Body of pancreas (tissue), 4 donors: Measurements from ENCODE around the gene OTUB2.

Experiments used
- POLR2A ChIP-seq, 3 donors: fragments of 450-650 bp; IDR thresholded peaks; one replicate each; pipeline ENCODE4 v1.6.1; 2016; ENCODE audit warnings: antibody characterized with exemption in 3 of 3, mild to moderate bottlenecking in 2 of 3
- TF ChIP-seq, protein P1 (sequence below), 7 experiments: fragments of 450-650 bp in 4 of 7; fragments of 200-600 bp in 3 of 7; sonication (generic) in 3 of 7; IDR thresholded peaks; one replicate each; pipeline ENCODE4 v1.5.1; 2016 to 2019; ENCODE audit warnings: antibody characterized with exemption in 7 of 7

DNA sequence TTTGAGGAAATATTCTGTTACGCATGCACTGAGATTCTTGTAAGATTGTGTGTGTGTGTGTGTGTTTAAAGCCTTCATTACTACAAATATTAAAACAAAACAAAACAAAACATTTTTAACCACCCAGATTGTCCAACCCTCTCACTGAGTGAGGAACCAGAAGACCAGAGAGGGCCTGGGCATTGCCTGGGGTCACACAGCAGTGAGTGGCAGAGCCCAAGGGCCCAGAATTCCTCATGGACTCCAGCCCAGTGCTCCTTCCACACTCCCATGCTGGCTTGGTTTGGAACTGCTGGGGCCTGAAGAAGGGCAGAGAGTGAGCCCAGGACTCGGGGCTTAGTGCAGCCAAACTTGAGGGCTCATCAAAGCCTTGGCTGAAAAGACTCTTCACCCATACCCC is 1.6 kb upstream of the OTUB2 start:
- TF ChIP-seq, protein P1, sequence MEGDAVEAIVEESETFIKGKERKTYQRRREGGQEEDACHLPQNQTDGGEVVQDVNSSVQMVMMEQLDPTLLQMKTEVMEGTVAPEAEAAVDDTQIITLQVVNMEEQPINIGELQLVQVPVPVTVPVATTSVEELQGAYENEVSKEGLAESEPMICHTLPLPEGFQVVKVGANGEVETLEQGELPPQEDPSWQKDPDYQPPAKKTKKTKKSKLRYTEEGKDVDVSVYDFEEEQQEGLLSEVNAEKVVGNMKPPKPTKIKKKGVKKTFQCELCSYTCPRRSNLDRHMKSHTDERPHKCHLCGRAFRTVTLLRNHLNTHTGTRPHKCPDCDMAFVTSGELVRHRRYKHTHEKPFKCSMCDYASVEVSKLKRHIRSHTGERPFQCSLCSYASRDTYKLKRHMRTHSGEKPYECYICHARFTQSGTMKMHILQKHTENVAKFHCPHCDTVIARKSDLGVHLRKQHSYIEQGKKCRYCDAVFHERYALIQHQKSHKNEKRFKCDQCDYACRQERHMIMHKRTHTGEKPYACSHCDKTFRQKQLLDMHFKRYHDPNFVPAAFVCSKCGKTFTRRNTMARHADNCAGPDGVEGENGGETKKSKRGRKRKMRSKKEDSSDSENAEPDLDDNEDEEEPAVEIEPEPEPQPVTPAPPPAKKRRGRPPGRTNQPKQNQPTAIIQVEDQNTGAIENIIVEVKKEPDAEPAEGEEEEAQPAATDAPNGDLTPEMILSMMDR (IDR thresholded peaks at IDR 0.05) = no peak
- TF ChIP-seq POLR2A (IDR thresholded peaks at IDR 0.05) = no peak
